ENCODE measurements around the gene TTC13.
"Not testable (repeated sequence)": the region's sequence is repeated elsewhere in the genome, so short reads cannot be mapped to it uniquely, and the experiment has no call there.

TTC13 gene

DNA sequence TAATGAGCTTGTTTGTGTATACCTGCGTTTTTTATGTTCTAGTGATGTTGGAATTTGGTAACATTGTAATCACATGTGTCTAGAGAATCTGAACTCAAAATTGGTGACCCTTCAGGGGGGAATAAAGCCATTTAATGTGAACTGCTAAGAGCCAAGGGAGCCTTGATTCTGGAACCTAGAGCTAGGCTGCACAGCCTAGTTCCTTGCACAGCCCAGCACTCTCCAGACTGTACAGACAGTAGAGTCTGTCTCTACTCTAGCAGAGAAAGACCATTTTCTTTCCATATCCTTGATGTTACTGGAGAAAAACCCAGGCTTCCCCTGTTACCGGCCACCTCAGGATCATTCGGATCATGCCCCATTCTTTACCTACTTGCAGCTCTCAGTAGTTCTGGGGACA, 8.8 kb upstream of the TTC13 start:
- no peak for DNase-seq (ENCODE audit: low read depth)

DNA sequence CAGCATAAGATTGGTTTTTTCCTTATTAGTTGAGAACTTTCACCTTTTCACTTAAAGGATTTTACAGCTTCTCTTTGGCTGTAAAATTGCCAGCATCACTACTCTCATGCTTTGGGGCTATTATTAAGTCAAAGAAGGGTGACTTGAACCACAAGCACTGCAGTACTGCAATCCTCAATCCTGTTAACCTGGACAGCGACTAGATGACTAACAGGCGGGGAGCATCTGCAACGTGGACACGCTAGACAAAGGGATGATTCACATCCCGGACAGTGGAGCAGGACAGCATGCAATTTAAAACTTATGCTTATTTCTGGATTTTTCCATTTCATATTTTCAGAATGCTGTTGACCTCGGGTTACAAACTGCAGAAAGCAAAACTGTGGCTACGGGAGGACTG, 8.3 kb upstream of the TTC13 start:
- no peak for DNase-seq (ENCODE audit: low read depth)

- no peak for DNase-seq (ENCODE audit: low read depth)
Measured at GRCh38 chr1:230985711-230986110, 7.0 kb upstream of the TTC13 start.

DNA sequence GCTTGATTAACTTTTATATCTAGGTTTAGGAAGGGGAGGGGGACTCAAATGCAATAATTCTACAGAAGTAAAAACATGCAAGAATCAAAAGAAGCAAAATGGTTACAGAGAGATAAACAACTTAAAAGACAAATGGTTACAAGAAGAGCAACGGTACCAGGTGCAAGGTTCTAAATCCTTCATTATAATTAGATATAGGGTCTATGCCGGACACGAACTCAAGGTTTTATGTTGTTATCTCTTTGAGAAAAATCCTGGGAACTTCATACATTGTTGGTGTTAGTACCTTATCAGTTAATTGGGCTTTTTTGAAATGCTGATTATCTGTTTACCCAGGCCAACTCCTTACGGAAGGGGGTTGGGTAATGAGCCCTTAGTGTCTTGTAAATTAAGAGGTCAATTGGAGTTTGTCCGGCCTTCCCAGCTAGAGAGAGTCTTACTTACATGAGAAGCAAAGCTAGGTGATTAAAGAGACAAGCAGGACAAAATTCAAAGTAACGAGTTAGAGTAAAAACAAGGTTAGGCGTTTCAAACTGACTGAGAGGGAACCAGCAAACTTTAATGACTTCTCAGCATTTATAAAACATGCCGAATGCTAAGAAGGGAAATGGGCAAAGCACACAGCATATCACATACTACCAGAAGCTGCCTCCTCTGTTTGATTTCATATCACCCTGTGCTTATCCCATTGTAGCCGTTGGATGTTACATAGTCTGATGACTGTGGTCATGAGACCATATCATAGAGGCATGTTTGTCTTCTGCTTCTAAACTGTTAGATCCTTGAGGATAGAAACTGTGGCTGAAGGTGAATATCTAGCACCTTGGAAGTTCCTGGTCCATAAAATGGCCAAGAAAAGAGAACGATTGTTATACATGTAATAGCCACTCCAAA, 6.2 kb upstream of the TTC13 start:
- not testable (repeated sequence) for DNase-seq (ENCODE audit: low read depth)

GRCh38 chr1:230983811-230984210, 5.2 kb upstream of the TTC13 start:
- no peak for DNase-seq (ENCODE audit: low read depth)

GRCh38 chr1:230982696-230983095, 4.0 kb upstream of the TTC13 start:
- no peak for DNase-seq (ENCODE audit: low read depth)

DNA sequence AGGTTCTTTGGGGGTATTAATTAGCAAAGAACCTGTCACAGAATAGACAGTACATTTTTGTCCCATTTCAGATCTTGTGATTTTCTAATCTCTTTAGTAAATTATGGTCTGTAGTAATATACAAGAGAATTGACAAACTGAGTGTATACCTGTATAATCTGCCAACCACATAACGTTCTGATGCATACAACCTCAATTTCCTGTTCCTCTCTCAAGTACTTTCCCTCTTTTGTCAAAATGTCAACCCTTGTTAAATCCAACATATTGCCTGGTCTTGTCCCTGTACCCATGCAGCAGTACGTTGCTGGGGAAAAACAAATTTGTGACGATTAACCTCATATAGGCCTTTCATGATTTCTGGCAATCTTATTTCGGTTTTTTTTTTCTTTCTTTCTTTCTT, 1.3 kb upstream of the TTC13 start:
- no peak for DNase-seq (ENCODE audit: low read depth)

- DNase-seq (ENCODE audit: low read depth) = no peak
Measured at GRCh38 chr1:230979389-230979716, 692 bp upstream of the TTC13 start.

- peak; percentile 8 for DNase-seq (ENCODE audit: low read depth)
Measured at GRCh38 chr1:230977761-230978490, 735 bp downstream of the TTC13 start.

GRCh38 chr1:230976825-230977747, 1.6 kb downstream of the TTC13 start:
- DNase-seq (ENCODE audit: low read depth) = peak; percentile 9

DNA sequence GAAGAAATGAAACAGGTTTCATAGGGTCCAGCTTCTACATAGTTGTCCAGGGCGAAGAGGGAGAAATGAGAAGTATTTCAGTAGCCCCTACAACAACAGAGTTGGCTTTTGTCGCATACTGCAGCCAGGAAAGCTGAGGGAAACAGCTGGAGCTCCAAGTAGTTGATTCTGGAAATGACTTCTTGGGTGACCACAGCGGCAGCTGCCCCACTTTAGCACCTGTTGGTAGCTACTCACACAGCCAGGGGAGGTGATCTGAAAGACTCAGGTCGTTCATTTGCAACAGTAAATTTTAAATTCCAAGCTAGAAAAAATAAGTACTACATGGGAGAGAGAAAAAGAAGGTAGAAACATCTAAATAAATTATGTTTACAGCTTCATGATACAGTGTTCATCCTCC, 2.3 kb downstream of the TTC13 start:
- no peak for DNase-seq (ENCODE audit: low read depth)

DNA sequence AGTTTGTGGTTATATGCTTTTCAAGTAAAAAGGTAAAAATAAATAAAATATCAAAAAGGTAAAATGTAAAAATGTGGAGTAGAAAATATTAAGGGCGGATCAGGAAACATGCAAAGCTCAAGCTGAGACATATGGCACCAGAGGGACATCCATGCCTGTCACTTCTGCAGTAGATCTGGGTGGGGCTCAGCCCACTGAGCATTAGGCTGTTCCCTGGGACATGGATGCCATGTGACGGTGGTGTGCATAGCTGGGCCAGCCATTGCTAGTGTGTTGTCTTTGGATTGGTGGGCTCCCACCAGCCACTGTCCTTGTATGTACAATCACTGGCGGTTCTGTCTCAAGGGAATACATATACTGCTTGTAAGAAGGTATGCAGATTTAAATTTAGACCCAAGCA, 3.0 kb downstream of the TTC13 start:
- no peak for DNase-seq (ENCODE audit: low read depth)

- DNase-seq (ENCODE audit: low read depth) = peak; percentile 64
Measured at GRCh38 chr1:230972855-230973271, 5.8 kb downstream of the TTC13 start.

- DNase-seq (ENCODE audit: low read depth) = no peak
Measured at GRCh38 chr1:230971771-230972170, 6.9 kb downstream of the TTC13 start.

GRCh38 chr1:230970432-230970831, 8.2 kb downstream of the TTC13 start:
- no peak for DNase-seq (ENCODE audit: low read depth)

DNA sequence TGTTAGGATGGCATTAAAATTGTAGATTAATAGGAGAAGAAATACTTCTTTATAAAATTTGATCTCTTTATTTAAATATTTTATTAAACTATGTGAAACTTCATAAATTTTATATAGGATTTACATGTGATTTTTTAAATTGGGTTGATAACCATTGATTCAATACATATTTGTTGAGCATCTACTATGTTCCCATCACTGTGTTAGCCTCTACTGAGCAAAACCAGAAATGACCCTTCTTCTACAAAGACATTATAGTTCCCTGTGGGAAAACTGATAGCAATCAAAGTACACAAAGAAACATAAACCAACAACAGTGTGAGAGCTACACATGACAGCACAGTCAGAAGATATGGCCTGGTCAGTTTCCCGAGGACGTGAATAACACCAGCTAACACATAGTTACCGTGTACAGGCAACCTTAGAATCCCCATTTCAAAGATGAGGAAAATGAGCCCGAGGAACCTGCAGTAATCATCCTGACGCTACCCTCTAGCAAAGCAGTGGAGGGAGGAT, 12.2 kb downstream of the TTC13 start:
- no peak for DNase-seq (ENCODE audit: low read depth)

GRCh38 chr1:230965535-230965934, 13.1 kb downstream of the TTC13 start:
- no peak for DNase-seq (ENCODE audit: low read depth)

GRCh38 chr1:230964896-230965295, 13.8 kb downstream of the TTC13 start:
- no peak for DNase-seq (ENCODE audit: low read depth)

DNA sequence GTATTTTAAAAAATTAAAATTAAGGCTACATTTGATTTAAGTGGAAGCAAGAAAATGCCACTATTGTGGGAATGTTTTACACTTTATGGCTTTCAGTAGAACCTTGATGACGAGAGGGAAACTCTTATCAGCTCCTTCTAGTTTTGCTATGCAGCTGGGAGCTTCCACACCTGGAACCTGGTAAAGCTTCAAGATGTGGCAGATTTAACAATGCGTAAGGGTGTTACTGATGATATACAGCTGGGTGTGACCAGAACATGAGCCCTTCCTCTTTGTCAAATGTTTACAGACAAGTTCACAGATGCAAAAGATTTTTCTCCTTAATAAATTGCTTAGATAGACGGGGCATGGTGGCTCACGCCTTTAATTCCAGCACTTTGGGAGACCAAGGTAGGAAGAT, 20.3 kb downstream of the TTC13 start:
- DNase-seq (ENCODE audit: low read depth) = no peak

GRCh38 chr1:230957580-230957989, 21.1 kb downstream of the TTC13 start:
- no peak for DNase-seq (ENCODE audit: low read depth)

DNA sequence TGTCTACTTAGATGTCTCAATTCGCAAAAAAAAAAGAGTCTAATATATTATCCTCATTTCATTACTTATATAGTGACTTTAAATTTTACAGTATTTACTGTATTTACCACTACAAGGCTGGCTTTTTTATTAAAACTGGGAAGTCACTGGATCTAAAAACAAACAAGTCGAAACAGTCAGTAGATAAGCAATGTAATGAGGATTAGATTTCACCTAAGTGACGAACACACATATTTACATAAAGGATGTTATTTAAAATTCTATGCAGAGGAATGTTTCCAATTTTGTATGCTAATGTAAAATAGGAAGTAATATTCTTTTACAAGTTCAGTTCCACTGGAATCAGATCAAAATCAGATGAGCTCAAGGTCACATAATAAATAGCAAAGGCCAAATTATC, 28.3 kb downstream of the TTC13 start:
- no peak for DNase-seq (ENCODE audit: low read depth)

DNA sequence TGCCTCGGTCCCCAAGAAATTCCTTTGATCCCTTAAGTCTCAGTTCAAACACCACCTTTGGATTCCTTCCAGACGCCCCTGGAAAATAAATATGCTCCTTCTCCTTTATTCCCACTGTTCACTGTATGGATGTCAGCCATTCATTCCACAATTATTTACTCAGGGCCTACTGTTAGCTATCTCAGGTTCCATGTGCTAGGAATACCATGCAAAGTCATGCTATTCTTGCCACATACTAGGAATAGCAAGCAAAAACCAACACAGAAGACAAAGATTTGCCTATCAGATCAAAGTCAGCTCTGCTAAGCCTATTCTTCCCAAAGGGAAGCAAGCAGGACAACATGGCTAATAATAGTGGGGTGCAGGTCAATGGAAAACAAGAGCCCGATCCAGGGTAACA, 29.8 kb downstream of the TTC13 start:
- DNase-seq (ENCODE audit: low read depth) = no peak
